CD4-positive, alpha-beta T cell (primary cell): Measurements from ENCODE around the gene TGFBR2. TPM values are rescaled to one million over a fixed set of nuclear protein-coding genes. Genes with fewer than 3 reads are reported as not detected.
A peak's percentile ranks its signal among the peaks of the same experiment; 100 is the strongest.

Experiments used
- ATAC-seq: fragments of 200-7000 bp; cut with Tn5 transposase; one replicate; pipeline ENCODE4 v1.10.0; 2022; ENCODE audit warnings: mild to moderate bottlenecking; ENCODE audit not compliant: poor library complexity
- CTCF ChIA-PET: fragments of 350-600 bp; sonication (Branson Sonifier 250); formaldehyde crosslinking; loops from one replicate; lab custom pipeline; 2021; ENCODE audit warnings: antibody characterized with exemption, inconsistent platforms; lab: Charles Lee
- POLR2A ChIA-PET: fragments of 350-600 bp; sonication (Branson Sonifier 250); formaldehyde crosslinking; loops from one replicate; lab custom pipeline; 2021; ENCODE audit warnings: antibody characterized with exemption, inconsistent platforms; lab: Charles Lee
- DNase-seq, 14 experiments: peaks; one replicate each; pipeline ENCODE4 v3.0.0-alpha.2; 2013 to 2020; ENCODE audit warnings: mixed read lengths in 2 of 14
- H3K27ac ChIP-seq, 2 donors: one replicate each; pipeline versions ENCODE4 v1.5.1 to v1.7.0; 2013; ENCODE audit warnings: low read length in 2 of 2, low read depth in 1 of 2, mild to moderate bottlenecking in 1 of 2
- H3K27me3 ChIP-seq, 2 experiments: 1 replicate in 1 of 2; 2 replicates in 1 of 2; pipeline versions ENCODE4 v1.6.1 to v1.7.0; 2013; ENCODE audit warnings: low read length in 2 of 2, control low read depth in 1 of 2, mild to moderate bottlenecking in 1 of 2, moderate library complexity in 1 of 2; ENCODE audit not compliant: insufficient read depth in 2 of 2, control insufficient read depth in 1 of 2
- H3K36me3 ChIP-seq: one replicate; pipeline ENCODE4 v1.6.1; 2013; ENCODE audit warnings: low read length, control low read depth; ENCODE audit not compliant: insufficient read depth
- H3K4me1 ChIP-seq: one replicate; pipeline ENCODE4 v1.6.1; 2013; ENCODE audit warnings: low read length, control low read depth; ENCODE audit not compliant: insufficient read depth
- H3K4me3 ChIP-seq: one replicate; pipeline ENCODE4 v1.5.1; 2013; ENCODE audit warnings: mild to moderate bottlenecking, low read length, moderate library complexity
- H3K9me3 ChIP-seq, 2 experiments: 1 replicate in 1 of 2; 2 replicates in 1 of 2; pipeline versions ENCODE4 v1.6.1 to v1.7.0; 2013; ENCODE audit warnings: low read length in 2 of 2, mild to moderate bottlenecking in 2 of 2, control low read depth in 1 of 2, moderate library complexity in 1 of 2; ENCODE audit not compliant: control insufficient read depth in 1 of 2, insufficient read depth in 1 of 2
- H3K27ac Mint-ChIP-seq: one replicate; pipeline ENCODE4 v1.8.0; 2020; ENCODE audit warnings: mixed read lengths
- H3K27me3 Mint-ChIP-seq: one replicate; pipeline ENCODE4 v1.8.0; 2021; ENCODE audit warnings: mixed read lengths
- H3K36me3 Mint-ChIP-seq: one replicate; pipeline ENCODE4 v1.8.0; 2021; ENCODE audit warnings: low read depth, mixed read lengths
- H3K4me1 Mint-ChIP-seq: one replicate; pipeline ENCODE4 v1.8.0; 2021; ENCODE audit warnings: low read depth, mixed read lengths
- H3K4me3 Mint-ChIP-seq: one replicate; pipeline ENCODE4 v1.8.0; 2020; ENCODE audit warnings: mild to moderate bottlenecking, mixed read lengths
- H3K9me3 Mint-ChIP-seq: one replicate; pipeline ENCODE4 v1.8.0; 2020; ENCODE audit warnings: mixed read lengths
- intact Hi-C, 2 experiments: fragments of 100-400 bp; cut with DNase I in 1 of 2; cut with micrococcal nuclease in 1 of 2; formaldehyde crosslinking; loops; one replicate each; pipeline versions ENCODE4 v1.15.1 to v1.9.0; 2023 to 2025; cut with DNase I, micrococcal nuclease
- total RNA-seq, 174 experiments: library from RNA in 2 of 174; stranded (reverse) in 2 of 174; gene quantifications; one replicate each; pipeline ENCODE4 v1.2.3 and lab custom pipeline; 2021 to 2026
- TF ChIP-seq, protein P1 (sequence below): fragments of 200-600 bp; IDR thresholded peaks from one replicate; pipeline ENCODE4 v1.8.0; 2022; ENCODE audit warnings: antibody characterized with exemption, mild to moderate bottlenecking

Gene TGFBR2
- total RNA-seq, 2 experiments from 2014 or later, result 203 to 205 TPM

DNA sequence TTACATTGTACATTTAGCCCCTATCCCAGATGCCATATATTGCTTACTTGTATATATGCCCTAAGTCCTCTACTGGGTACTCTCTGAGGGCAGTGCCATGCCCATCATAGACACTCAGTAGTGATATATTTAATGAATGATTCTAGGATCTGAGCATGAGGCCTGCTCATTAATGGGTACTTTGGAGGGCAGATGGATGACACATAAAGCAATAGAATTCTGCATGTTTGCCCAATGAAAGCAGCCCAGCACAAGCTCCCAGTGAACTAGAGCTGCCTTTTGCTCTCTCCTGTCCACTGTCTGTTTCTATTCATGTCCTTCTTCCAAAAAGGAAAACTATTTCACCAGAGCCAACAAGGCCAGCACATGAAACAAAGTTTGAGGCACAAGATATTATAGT, 63.9 kb downstream of the TGFBR2 start:
- CTCF ChIA-PET, result interaction anchor here (2.2 kb wide), 1 partner anchor 15 kb away, joined by 6 read pairs; no protein-coding TSS in a partner anchor
- Histone ChIP-seq H3K27me3 (no peaks in the 10 kb centered on the region), H3K4me1 (peaks cover 66% of the 10 kb centered on the region), H3K9me3 (no peaks in the 10 kb centered on the region), H3K36me3 (peaks cover 67% of the 10 kb centered on the region), H3K27ac (no peak overlapping the region), H3K4me3 (no peak overlapping the region)
- DNase-seq (no peak), ATAC-seq (no peak)
- TF ChIP-seq, protein P1, sequence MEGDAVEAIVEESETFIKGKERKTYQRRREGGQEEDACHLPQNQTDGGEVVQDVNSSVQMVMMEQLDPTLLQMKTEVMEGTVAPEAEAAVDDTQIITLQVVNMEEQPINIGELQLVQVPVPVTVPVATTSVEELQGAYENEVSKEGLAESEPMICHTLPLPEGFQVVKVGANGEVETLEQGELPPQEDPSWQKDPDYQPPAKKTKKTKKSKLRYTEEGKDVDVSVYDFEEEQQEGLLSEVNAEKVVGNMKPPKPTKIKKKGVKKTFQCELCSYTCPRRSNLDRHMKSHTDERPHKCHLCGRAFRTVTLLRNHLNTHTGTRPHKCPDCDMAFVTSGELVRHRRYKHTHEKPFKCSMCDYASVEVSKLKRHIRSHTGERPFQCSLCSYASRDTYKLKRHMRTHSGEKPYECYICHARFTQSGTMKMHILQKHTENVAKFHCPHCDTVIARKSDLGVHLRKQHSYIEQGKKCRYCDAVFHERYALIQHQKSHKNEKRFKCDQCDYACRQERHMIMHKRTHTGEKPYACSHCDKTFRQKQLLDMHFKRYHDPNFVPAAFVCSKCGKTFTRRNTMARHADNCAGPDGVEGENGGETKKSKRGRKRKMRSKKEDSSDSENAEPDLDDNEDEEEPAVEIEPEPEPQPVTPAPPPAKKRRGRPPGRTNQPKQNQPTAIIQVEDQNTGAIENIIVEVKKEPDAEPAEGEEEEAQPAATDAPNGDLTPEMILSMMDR, result no peak
- Mint-ChIP-seq H3K27me3 (no peaks in the 10 kb centered on the region), H3K36me3 (peaks cover 82% of the 10 kb centered on the region), H3K4me3 (peak overlapping the region; percentile 25), H3K9me3 (no peaks in the 10 kb centered on the region), H3K4me1 (peaks cover 98% of the 10 kb centered on the region), H3K27ac (peak overlapping the region; percentile 86)
- intact Hi-C loops, result no loop called here
- POLR2A ChIA-PET, result interaction anchor here (0.6 to 1.9 kb wide), 7 partner anchors 11 to 1312 kb away, joined by 3 to 9 read pairs (median 3); no protein-coding TSS in a partner anchor

DNA sequence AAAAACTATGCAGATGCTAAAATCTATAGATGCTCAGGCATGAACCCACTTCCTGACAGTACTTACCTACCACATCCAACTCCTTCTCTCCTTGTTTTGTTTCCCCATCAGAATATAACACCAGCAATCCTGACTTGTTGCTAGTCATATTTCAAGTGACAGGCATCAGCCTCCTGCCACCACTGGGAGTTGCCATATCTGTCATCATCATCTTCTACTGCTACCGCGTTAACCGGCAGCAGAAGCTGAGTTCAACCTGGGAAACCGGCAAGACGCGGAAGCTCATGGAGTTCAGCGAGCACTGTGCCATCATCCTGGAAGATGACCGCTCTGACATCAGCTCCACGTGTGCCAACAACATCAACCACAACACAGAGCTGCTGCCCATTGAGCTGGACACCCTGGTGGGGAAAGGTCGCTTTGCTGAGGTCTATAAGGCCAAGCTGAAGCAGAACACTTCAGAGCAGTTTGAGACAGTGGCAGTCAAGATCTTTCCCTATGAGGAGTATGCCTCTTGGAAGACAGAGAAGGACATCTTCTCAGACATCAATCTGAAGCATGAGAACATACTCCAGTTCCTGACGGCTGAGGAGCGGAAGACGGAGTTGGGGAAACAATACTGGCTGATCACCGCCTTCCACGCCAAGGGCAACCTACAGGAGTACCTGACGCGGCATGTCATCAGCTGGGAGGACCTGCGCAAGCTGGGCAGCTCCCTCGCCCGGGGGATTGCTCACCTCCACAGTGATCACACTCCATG, 65.3 kb downstream of the TGFBR2 start:
- ChIA-PET POLR2A (interaction anchor here (0.7 to 2.0 kb wide), 6 partner anchors 10 to 65 kb away, joined by 3 to 8 read pairs (median 3); no protein-coding TSS in a partner anchor), CTCF (interaction anchor here (0.6 to 2.2 kb wide), 6 partner anchors 8 to 55 kb away, joined by 3 to 7 read pairs (median 4); no protein-coding TSS in a partner anchor)
- Mint-ChIP-seq H3K36me3 (peaks cover 94% of the 10 kb centered on the region), H3K27ac (peak overlapping the region; percentile 86), H3K27me3 (no peaks in the 10 kb centered on the region), H3K4me3 (peak overlapping the region; percentile 79), H3K9me3 (no peaks in the 10 kb centered on the region), H3K4me1 (peaks cover 100% of the 10 kb centered on the region)
- Histone ChIP-seq H3K27me3 (no peaks in the 10 kb centered on the region), H3K4me3 (peak overlapping the region; percentile 36), H3K9me3 (no peaks in the 10 kb centered on the region), H3K27ac (peak overlapping the region in 1 of 2 donors; percentile 26), H3K36me3 (peaks cover 81% of the 10 kb centered on the region), H3K4me1 (peaks cover 59% of the 10 kb centered on the region)
- DNase-seq (peak in 1 of 14 experiments; percentile 41), ATAC-seq (peak; percentile 16)
- TF ChIP-seq, protein P1, result no peak
- intact Hi-C loops, result no loop called here

DNA sequence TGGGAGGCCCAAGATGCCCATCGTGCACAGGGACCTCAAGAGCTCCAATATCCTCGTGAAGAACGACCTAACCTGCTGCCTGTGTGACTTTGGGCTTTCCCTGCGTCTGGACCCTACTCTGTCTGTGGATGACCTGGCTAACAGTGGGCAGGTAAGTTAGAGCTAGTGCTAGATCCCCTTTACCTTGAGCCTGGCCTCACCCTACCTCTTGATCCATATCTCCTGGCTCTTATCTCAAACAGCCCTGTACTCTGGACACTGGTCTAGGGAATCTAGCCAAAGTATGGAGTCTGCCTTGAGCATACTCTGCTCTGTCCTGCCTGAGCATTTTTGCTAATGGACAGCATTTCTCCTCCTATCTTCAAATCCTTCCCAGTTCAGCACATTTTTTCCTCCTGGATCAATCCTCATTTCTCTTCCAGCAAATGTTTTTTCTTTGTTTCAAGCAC, 65.9 kb downstream of the TGFBR2 start:
- no peak for ATAC-seq
- Mint-ChIP-seq H3K36me3 (peaks cover 97% of the 10 kb centered on the region), H3K9me3 (no peaks in the 10 kb centered on the region), H3K4me1 (peaks cover 100% of the 10 kb centered on the region), H3K27ac (peak overlapping the region; percentile 86), H3K4me3 (peak overlapping the region; percentile 79), H3K27me3 (no peaks in the 10 kb centered on the region)
- intact Hi-C loops, result no loop called here
- peaks cover 55% of the 10 kb centered on the region for H3K4me1 ChIP-seq
- DNase-seq, result no peak
- peaks cover 87% of the 10 kb centered on the region for H3K36me3 ChIP-seq
- no peaks in the 10 kb centered on the region for H3K9me3 ChIP-seq
- ChIA-PET POLR2A (interaction anchor here (0.7 to 2.0 kb wide), 3 partner anchors 17 to 64 kb away, joined by 3 to 8 read pairs (median 3); no protein-coding TSS in a partner anchor), CTCF (interaction anchor here (1.1 to 2.0 kb wide), 3 partner anchors 8 to 21 kb away, joined by 3 to 7 read pairs (median 3); no protein-coding TSS in a partner anchor)
- peak overlapping the region in 1 of 2 donors; percentile 26 for H3K27ac ChIP-seq
- TF ChIP-seq, protein P1, result no peak
- peak overlapping the region; percentile 36 for H3K4me3 ChIP-seq
- no peaks in the 10 kb centered on the region for H3K27me3 ChIP-seq
